Measurements from ENCODE around the gene CHI3L2. TPM values are rescaled to one million over a fixed set of nuclear protein-coding genes. Genes with fewer than 3 reads are reported as not detected.

CHI3L2 gene
- polyA plus RNA-seq, 1 donor from 2014 or later = not detected

DNA sequence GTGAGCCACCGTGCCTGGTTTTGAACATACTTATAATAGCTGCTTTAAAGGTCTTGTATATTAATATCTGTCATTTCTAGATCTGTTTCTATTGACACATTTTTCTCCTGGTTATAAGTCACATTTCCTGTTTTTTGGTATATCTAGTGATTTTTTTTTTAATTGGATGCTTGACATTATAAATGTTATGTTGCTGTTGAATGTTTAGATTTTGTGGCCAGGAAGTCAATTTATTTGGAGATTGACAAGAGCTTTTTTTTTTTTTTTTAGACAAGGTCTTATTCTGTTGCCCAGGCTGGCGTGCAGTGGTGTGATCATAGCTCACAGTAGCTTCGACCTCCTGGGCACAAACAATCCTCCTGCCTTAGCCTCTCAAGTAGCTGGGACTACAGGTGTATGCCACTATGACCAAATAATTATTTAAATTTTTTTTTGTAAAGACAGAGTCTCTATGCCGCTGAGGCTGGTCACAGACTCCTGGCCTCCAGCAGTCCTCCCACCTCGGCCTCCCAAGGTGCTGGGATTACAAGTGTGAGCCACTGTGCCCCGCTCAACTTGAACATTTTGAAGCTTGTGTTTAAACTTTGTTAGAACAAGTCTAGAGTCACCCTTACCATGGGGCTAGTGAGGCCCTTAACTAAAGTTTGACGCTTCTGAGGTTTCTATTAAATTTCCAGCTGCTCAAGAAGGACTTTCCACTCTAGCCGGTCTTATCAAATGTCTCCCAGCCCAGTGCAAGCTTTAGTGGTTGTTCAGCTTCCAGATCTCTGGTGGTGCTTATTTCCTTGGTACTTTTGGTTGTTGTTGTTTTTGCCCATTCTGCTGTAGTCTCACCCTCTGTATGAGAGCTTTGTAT is 8.6 kb upstream of the CHI3L2 start:
- H3K4me2 ChIP-seq (ENCODE audit: low read length) = no peak overlapping the region
- no peaks in the 10 kb centered on the region for H3K27me3 ChIP-seq (ENCODE audit: insufficient read depth, low read depth, low read length)
- H2AFZ ChIP-seq (ENCODE audit: low read depth, low read length) = no peak overlapping the region
- H3K9me3 ChIP-seq (ENCODE audit: low read length) = no peaks in the 10 kb centered on the region
- H3K9ac ChIP-seq (ENCODE audit: low read length) = no peak overlapping the region
- H3K36me3 ChIP-seq (ENCODE audit: insufficient read depth, low read length) = no peaks in the 10 kb centered on the region
- H3K9me2 ChIP-seq (ENCODE audit: insufficient read depth, low read length) = no peaks in the 10 kb centered on the region
- H3K79me2 ChIP-seq (replicated peaks; ENCODE audit: insufficient read depth, low read length) = no peaks in the 10 kb centered on the region
- TF ChIP-seq, protein P1, sequence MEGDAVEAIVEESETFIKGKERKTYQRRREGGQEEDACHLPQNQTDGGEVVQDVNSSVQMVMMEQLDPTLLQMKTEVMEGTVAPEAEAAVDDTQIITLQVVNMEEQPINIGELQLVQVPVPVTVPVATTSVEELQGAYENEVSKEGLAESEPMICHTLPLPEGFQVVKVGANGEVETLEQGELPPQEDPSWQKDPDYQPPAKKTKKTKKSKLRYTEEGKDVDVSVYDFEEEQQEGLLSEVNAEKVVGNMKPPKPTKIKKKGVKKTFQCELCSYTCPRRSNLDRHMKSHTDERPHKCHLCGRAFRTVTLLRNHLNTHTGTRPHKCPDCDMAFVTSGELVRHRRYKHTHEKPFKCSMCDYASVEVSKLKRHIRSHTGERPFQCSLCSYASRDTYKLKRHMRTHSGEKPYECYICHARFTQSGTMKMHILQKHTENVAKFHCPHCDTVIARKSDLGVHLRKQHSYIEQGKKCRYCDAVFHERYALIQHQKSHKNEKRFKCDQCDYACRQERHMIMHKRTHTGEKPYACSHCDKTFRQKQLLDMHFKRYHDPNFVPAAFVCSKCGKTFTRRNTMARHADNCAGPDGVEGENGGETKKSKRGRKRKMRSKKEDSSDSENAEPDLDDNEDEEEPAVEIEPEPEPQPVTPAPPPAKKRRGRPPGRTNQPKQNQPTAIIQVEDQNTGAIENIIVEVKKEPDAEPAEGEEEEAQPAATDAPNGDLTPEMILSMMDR (IDR thresholded peaks at IDR 0.05; ENCODE audit: poor library complexity, severe bottlenecking) = no peak
- no peak for TF ChIP-seq SMC3 (conservative IDR thresholded peaks at IDR 0.05; ENCODE audit: poor library complexity)
- TF ChIP-seq MXI1 (conservative IDR thresholded peaks at IDR 0.05; ENCODE audit: poor library complexity, severe bottlenecking) = no peak
- TF ChIP-seq, protein P2, sequence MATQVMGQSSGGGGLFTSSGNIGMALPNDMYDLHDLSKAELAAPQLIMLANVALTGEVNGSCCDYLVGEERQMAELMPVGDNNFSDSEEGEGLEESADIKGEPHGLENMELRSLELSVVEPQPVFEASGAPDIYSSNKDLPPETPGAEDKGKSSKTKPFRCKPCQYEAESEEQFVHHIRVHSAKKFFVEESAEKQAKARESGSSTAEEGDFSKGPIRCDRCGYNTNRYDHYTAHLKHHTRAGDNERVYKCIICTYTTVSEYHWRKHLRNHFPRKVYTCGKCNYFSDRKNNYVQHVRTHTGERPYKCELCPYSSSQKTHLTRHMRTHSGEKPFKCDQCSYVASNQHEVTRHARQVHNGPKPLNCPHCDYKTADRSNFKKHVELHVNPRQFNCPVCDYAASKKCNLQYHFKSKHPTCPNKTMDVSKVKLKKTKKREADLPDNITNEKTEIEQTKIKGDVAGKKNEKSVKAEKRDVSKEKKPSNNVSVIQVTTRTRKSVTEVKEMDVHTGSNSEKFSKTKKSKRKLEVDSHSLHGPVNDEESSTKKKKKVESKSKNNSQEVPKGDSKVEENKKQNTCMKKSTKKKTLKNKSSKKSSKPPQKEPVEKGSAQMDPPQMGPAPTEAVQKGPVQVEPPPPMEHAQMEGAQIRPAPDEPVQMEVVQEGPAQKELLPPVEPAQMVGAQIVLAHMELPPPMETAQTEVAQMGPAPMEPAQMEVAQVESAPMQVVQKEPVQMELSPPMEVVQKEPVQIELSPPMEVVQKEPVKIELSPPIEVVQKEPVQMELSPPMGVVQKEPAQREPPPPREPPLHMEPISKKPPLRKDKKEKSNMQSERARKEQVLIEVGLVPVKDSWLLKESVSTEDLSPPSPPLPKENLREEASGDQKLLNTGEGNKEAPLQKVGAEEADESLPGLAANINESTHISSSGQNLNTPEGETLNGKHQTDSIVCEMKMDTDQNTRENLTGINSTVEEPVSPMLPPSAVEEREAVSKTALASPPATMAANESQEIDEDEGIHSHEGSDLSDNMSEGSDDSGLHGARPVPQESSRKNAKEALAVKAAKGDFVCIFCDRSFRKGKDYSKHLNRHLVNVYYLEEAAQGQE (IDR thresholded peaks at IDR 0.05; ENCODE audit: borderline replicate concordance) = no peak
- no peak for TF ChIP-seq TAF1 (IDR thresholded peaks at IDR 0.05; ENCODE audit: low read depth)
- no peak for TF ChIP-seq EZH2 (IDR thresholded peaks at IDR 0.05; ENCODE audit: borderline replicate concordance, insufficient read depth, low read length, poor library complexity, severe bottlenecking)
- no peak for TF ChIP-seq POLR2AphosphoS5 (IDR thresholded peaks at IDR 0.05)
- no peak for TF ChIP-seq RAD21 (conservative IDR thresholded peaks at IDR 0.05)
- TF ChIP-seq EP300 (conservative IDR thresholded peaks at IDR 0.05; ENCODE audit: poor library complexity, severe bottlenecking) = no peak
- no peak overlapping the region for H3K27ac ChIP-seq (ENCODE audit: low read length)
- no peaks in the 10 kb centered on the region for H4K20me1 ChIP-seq (ENCODE audit: insufficient read depth)
- H3F3A ChIP-seq (ENCODE audit: insufficient read depth, low read length, poor library complexity, severe bottlenecking) = no peaks in the 10 kb centered on the region
- no peak overlapping the region for H3K4me3 ChIP-seq (ENCODE audit: low read length)

DNA sequence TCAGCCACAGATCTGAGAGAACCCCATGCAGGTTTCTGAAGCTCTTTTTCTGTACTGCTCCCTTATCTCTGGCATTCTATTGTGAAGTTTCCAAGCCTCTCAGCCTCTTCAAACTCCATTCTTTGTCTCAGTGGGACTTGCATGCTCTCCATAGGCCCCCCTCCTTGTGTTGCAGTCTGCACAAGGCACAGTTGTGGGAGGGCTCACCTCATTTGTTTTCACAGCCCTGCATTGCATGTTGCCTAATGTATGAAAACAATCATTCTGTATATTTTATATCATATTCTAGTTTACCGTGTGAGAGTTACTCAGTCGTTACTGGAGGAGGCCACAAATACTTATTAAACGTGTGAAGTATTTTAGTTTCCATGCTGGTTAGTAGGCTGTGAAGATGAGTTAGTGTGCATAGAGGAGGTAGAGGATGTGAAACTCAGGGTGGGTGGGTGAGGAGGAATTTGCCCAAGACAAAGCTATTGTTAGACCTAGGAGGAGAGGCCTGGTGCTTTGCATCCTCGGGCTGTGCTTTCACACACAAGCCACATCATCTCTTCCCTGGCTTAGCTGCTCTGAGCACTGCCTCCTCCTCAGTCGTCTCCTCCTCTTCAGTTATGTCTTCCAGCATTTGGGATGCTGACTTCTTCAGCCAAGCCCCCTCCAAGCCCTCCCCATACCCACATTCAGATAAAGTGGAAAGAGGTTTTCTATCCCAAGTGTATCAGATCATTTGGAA is 7.8 kb upstream of the CHI3L2 start:
- H3K9ac ChIP-seq (ENCODE audit: low read length) = no peak overlapping the region
- H3K9me2 ChIP-seq (ENCODE audit: insufficient read depth, low read length) = no peaks in the 10 kb centered on the region
- H3K27me3 ChIP-seq (ENCODE audit: insufficient read depth, low read depth, low read length) = no peaks in the 10 kb centered on the region
- H3K79me2 ChIP-seq (replicated peaks; ENCODE audit: insufficient read depth, low read length) = no peaks in the 10 kb centered on the region
- TF ChIP-seq, protein P2 (IDR thresholded peaks at IDR 0.05; ENCODE audit: borderline replicate concordance) = no peak
- TF ChIP-seq SMC3 (conservative IDR thresholded peaks at IDR 0.05; ENCODE audit: poor library complexity) = no peak
- no peak for TF ChIP-seq MXI1 (conservative IDR thresholded peaks at IDR 0.05; ENCODE audit: poor library complexity, severe bottlenecking)
- TF ChIP-seq EZH2 (IDR thresholded peaks at IDR 0.05; ENCODE audit: borderline replicate concordance, insufficient read depth, low read length, poor library complexity, severe bottlenecking) = no peak
- no peak for TF ChIP-seq TAF1 (IDR thresholded peaks at IDR 0.05; ENCODE audit: low read depth)
- TF ChIP-seq, protein P1 (IDR thresholded peaks at IDR 0.05; ENCODE audit: poor library complexity, severe bottlenecking) = no peak
- TF ChIP-seq POLR2AphosphoS5 (IDR thresholded peaks at IDR 0.05) = no peak
- TF ChIP-seq EP300 (conservative IDR thresholded peaks at IDR 0.05; ENCODE audit: poor library complexity, severe bottlenecking) = no peak
- no peak for TF ChIP-seq RAD21 (conservative IDR thresholded peaks at IDR 0.05)
- no peak overlapping the region for H2AFZ ChIP-seq (ENCODE audit: low read depth, low read length)
- H3K4me2 ChIP-seq (ENCODE audit: low read length) = no peak overlapping the region
- no peak overlapping the region for H3K27ac ChIP-seq (ENCODE audit: low read length)
- H3F3A ChIP-seq (ENCODE audit: insufficient read depth, low read length, poor library complexity, severe bottlenecking) = no peaks in the 10 kb centered on the region
- no peaks in the 10 kb centered on the region for H4K20me1 ChIP-seq (ENCODE audit: insufficient read depth)
- no peaks in the 10 kb centered on the region for H3K36me3 ChIP-seq (ENCODE audit: insufficient read depth, low read length)
- no peaks in the 10 kb centered on the region for H3K9me3 ChIP-seq (ENCODE audit: low read length)
- no peak overlapping the region for H3K4me3 ChIP-seq (ENCODE audit: low read length)
